ENCODE measurements around the gene TET1.

DNA sequence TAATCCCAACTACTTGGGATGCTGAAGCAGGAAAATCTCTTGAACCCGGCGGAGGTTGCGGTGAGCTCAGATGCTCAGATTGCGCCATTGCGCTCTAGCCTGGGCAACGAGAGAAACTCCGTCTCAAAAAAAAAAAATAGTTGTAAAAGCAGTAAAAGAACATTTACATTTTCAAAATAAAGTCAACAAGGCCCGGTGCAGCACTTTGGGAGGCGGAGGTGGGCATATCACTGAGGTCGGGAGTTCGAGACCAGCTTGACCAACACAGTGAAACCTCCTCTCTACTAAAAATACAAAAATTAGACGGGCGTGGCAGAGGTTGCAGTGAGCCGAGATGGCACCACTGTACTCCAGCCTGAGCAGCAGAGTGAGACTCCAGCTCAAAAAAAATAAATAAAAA, 164.9 kb downstream of the TET1 start:
- TF ChIP-seq SAFB2 (IDR thresholded peaks at IDR 0.05; ENCODE audit: borderline replicate concordance, low read depth, low read length, severe bottlenecking) = no peak
- no peak for TF ChIP-seq CREB5 (CRISPR knock-in tag; IDR thresholded peaks at IDR 0.05)
- TF ChIP-seq CREB1 (IDR thresholded peaks at IDR 0.05) = no peak
- TF ChIP-seq CREB1 (CRISPR knock-in tag; IDR thresholded peaks at IDR 0.05) = no peak
- TF ChIP-seq POLR2A (conservative IDR thresholded peaks at IDR 0.05) = 0 out of 2 replicates have a peak, but pooled peaks have one; percentile 15
- no peak for TF ChIP-seq MBD1 (CRISPR knock-in tag; IDR thresholded peaks at IDR 0.05)
- TF ChIP-seq CTCF (IDR thresholded peaks at IDR 0.05 in 2 of 3, conservative IDR thresholded peaks at IDR 0.05 in 1 of 3; ENCODE audit: insufficient read depth in 2 of 3, low read depth in 1 of 3, low read length in 3 of 3) = no peak
- no peak for TF ChIP-seq ZFX (CRISPR knock-in tag; IDR thresholded peaks at IDR 0.05)
- no peak for TF ChIP-seq GTF2F1 (IDR thresholded peaks at IDR 0.05; ENCODE audit: low read depth, low read length)
- TF ChIP-seq ZBTB1 (CRISPR knock-in tag; IDR thresholded peaks at IDR 0.05; ENCODE audit: borderline replicate concordance, low read depth) = no peak
- no peak for TF ChIP-seq JUND (IDR thresholded peaks at IDR 0.05; ENCODE audit: borderline replicate concordance, low read depth, low read length)
- no peak for TF ChIP-seq JUND (tag; IDR thresholded peaks at IDR 0.05; ENCODE audit: borderline replicate concordance, low read depth, low read length)
- no peak for TF ChIP-seq ZNF707 (CRISPR knock-in tag; conservative IDR thresholded peaks at IDR 0.05)
- TF ChIP-seq ZNF253 (CRISPR knock-in tag; conservative IDR thresholded peaks at IDR 0.05) = no peak
- no peak for TF ChIP-seq HNRNPL (IDR thresholded peaks at IDR 0.05; ENCODE audit: low read depth, low read length)

All from K562 (cell line).